Stimulated activated CD4-positive, alpha-beta T cell treated with anti-CD3 and anti-CD28 coated beads, TNF-alpha, amount 100 ng/mL, for 4 hours (primary cell): Measurements from ENCODE around the gene OSBPL10.
"Not testable (repeated sequence)": the region's sequence is repeated elsewhere in the genome, so short reads cannot be mapped to it uniquely, and the experiment has no call there.

Source experiments
- DNase-seq, 3 experiments: peaks; one replicate each; pipeline ENCODE4 v3.0.0-alpha.2; 2020; ENCODE audit warnings: low read depth in 3 of 3

Gene OSBPL10

GRCh38 chr3:31704591-31705179, 276.4 kb downstream of the OSBPL10 start:
- DNase-seq, result no peak

- DNase-seq, result no peak
Observed at GRCh38 chr3:31704156-31704555, 276.9 kb downstream of the OSBPL10 start.

GRCh38 chr3:31701286-31701685, 279.8 kb downstream of the OSBPL10 start:
- no peak for DNase-seq

GRCh38 chr3:31699309-31699953, 281.6 kb downstream of the OSBPL10 start:
- no peak for DNase-seq

- DNase-seq, result no peak
Observed at GRCh38 chr3:31696815-31697548, 284.1 kb downstream of the OSBPL10 start.

- DNase-seq, result no peak
Observed at GRCh38 chr3:31696009-31696297, 285.1 kb downstream of the OSBPL10 start.

- no peak for DNase-seq
Observed at GRCh38 chr3:31695280-31696008, 285.6 kb downstream of the OSBPL10 start.

GRCh38 chr3:31693346-31693745, 287.7 kb downstream of the OSBPL10 start:
- DNase-seq, result no peak

- no peak for DNase-seq
Observed at GRCh38 chr3:31692751-31693150, 288.3 kb downstream of the OSBPL10 start.

- no peak for DNase-seq
Observed at GRCh38 chr3:31690771-31691170, 290.3 kb downstream of the OSBPL10 start.

- not testable (repeated sequence) for DNase-seq
Observed at GRCh38 chr3:31689523-31689922, 291.5 kb downstream of the OSBPL10 start.

- DNase-seq, result no peak
Observed at GRCh38 chr3:31688984-31689383, 292.1 kb downstream of the OSBPL10 start.

- DNase-seq, result no peak
Observed at GRCh38 chr3:31687020-31687802, 293.9 kb downstream of the OSBPL10 start.

GRCh38 chr3:31680072-31680870, 300.8 kb downstream of the OSBPL10 start:
- DNase-seq, result no peak

GRCh38 chr3:31676556-31676955, 304.5 kb downstream of the OSBPL10 start:
- DNase-seq, result no peak

GRCh38 chr3:31673950-31674349, 307.1 kb downstream of the OSBPL10 start:
- no peak for DNase-seq

- no peak for DNase-seq
Observed at GRCh38 chr3:31671976-31672375, 309.1 kb downstream of the OSBPL10 start.

GRCh38 chr3:31671451-31671850, 309.6 kb downstream of the OSBPL10 start:
- no peak for DNase-seq

- DNase-seq, result no peak
Observed at GRCh38 chr3:31670722-31671121, 310.3 kb downstream of the OSBPL10 start.

GRCh38 chr3:31670136-31670535, 310.9 kb downstream of the OSBPL10 start:
- DNase-seq, result no peak

- DNase-seq, result no peak
Observed at GRCh38 chr3:31668242-31668641, 312.8 kb downstream of the OSBPL10 start.
